Kidney tubule cell (primary cell): ENCODE results near the gene USP9Y.
"Not testable (repeated sequence)": the region's sequence is repeated elsewhere in the genome, so short reads cannot be mapped to it uniquely, and the experiment has no call there.

ENCODE experiments used
- DNase-seq: peaks from one replicate; pipeline ENCODE4 v3.0.0-alpha.2; 2018; ENCODE audit warnings: low spot score

Gene USP9Y, protein sequence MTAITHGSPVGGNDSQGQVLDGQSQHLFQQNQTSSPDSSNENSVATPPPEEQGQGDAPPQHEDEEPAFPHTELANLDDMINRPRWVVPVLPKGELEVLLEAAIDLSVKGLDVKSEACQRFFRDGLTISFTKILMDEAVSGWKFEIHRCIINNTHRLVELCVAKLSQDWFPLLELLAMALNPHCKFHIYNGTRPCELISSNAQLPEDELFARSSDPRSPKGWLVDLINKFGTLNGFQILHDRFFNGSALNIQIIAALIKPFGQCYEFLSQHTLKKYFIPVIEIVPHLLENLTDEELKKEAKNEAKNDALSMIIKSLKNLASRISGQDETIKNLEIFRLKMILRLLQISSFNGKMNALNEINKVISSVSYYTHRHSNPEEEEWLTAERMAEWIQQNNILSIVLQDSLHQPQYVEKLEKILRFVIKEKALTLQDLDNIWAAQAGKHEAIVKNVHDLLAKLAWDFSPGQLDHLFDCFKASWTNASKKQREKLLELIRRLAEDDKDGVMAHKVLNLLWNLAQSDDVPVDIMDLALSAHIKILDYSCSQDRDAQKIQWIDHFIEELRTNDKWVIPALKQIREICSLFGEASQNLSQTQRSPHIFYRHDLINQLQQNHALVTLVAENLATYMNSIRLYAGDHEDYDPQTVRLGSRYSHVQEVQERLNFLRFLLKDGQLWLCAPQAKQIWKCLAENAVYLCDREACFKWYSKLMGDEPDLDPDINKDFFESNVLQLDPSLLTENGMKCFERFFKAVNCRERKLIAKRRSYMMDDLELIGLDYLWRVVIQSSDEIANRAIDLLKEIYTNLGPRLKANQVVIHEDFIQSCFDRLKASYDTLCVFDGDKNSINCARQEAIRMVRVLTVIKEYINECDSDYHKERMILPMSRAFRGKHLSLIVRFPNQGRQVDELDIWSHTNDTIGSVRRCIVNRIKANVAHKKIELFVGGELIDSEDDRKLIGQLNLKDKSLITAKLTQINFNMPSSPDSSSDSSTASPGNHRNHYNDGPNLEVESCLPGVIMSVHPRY (N-terminal part only)

DNA sequence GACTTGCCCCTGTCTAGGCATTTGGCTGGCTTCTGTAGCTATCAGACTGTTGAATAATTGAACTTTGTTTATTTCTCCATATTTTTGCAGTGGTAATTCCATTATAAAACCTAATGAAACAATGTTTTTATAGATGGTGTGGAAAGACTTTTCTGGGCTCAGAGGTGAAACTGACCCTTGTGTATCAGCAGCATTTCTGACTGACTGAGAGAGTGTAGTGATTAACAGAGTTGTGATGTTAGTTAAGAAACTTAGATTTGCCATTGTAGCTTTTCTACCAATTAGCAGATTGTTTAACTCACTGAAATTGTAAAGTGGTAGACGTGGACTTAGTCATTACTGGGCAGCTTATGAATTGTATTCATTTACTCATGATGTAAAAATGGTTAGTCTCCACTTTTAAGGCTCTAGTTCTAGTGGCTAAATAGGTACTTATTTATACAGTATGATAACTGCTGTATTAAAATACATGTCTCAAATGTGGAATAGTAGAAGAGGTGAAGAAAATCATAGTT lies at the start of gene USP9Y:
USP9Y (plus strand) TSS at position 51 of the 515 bp plus-strand sequence. CDS start 8,217 bp downstream, outside the sequence.
- no peak for DNase-seq

DNA sequence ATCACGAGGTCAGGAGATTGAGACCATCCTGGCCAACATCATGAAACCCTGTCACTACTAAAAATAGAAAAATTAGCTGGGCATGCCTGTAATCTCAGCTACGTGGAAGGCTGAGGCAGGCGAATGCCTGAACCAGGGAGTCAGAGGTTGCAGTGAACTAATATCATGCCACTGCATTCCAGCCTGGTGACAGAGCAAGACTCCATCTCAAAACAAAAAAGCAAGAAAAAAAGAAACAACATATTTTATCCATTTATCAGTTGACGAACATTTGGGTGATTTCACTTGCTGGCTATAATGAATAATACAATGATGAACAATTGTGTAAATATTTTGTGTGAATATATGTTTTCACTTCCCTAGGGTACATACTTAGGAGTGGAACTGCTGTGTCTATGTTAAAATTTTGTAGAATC lies 49.4 kb upstream of the USP9Y start:
- DNase-seq, result no peak

DNA sequence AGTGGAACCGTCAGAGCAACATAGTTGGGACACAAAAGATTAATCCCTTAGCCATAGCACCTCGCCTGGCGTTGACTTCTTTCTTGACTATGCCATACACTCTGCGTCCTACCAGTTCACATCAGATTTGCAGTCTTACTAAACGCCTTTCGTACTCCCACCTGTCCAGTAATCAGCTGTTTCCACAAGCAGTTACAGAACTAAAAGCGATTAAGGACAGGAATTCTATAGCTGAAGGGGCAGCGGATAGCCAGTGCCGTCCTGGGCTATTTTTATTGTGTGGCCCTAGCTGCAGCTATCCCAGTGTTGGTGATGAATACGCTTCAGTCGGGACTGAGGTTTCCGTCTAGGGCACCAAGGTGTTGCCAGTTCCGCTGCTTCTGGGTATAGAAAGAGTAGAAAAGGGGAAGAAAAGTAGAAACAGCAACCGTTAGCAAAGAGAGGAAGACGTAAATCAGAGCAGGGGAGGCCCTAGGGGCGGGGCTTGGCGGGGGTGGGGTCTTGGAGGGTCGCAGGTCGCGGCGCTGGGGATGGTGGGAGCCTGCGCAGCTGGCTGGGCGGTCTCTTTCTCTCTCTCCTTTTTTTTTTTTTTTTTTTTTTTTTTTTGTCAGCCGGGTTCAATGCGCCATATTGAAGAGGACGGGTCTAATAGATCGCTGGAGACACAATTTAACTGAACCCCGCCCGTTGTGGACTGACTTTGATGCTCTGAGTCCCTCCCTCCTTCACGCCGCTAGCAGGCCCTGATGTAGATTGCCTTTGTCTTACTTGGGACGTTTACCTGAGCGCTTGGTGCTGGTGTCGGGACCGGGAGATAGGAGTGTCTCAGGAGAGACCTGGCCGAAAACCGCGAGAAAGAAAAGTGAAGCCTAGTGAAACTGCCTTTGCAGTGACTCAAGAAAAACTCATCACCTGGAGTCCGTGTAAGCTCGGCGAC lies 39.0 kb upstream of the USP9Y start:
- no peak for DNase-seq

DNA sequence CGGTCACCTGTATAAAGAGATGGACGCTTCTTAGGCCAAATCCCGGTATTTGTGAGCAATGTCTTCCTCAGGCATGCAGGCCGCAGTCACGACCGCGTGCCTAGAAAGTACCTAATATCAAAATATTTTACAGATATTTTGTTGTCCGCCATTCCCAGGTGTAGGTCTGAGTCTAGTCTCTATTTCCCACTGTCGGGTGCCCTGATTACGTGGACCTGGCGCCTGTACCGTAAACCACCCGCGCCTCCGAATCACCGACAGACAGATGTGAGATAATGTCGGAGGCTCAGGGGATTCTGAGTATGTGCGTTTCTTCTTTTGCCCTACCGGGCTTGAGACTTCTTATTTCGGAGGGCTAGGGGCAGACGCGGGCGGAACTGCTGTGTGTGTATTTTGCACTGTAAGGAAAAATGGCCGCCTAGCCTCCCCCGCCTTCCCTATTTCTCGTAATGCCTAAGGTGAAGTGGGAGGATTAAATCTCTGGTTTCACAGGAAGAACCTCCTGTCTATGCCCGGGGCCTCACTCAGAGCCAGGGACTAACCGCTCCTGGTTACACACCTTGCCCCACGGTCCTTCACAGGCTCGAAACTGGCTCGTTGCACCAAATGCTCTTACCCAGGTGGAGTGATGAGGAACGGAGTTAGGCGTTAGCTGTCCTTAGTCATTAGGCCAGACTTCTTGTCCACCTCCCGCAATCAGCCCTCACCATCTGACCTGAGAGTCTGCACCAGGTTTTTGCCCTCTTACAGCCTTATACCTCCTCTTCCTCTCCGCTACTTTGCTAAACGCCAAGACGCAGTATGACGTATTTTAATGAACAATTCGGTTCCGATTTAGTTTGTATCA lies 38.1 kb upstream of the USP9Y start:
- no peak for DNase-seq

DNA sequence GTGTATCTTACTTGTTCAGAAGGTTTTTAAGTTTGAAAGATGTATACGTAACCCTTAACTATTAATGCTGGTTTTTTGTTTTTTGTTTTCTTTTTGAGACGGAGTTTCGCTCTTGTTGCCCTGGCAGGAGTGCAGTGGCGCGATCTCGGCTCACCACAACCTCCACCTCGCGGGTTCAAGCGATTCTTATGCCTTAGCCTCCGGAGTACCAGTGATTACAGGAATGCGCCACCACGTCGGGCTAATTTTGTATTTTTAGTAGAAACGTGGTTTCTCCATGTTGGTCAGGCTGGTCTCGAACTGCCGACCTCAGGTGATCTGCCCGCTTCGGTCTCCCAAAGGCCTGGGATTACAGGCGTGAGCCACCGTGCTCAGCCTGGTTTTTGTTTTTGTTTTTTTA lies 37.2 kb upstream of the USP9Y start:
- not testable (repeated sequence) for DNase-seq

DNA sequence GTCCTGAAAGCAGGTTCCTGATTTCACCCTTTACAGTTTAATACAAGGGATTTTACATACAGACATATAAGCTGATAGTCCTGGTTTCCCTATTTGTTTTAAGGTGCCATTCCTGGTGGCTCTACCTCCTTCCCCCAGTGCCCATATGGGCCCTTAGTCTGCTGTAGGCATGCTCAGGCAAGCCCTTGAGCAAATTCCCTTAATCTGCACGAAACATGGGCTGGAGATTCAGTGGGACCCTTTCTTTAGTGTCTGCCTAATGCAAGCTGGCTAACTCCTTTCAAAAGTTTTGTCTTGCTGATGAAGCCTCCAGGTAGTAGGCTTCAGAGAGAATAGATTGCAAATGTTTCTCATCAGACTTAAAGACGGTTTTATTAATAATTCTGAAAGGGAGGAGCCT lies 22.9 kb upstream of the USP9Y start:
- DNase-seq, result no peak

DNA sequence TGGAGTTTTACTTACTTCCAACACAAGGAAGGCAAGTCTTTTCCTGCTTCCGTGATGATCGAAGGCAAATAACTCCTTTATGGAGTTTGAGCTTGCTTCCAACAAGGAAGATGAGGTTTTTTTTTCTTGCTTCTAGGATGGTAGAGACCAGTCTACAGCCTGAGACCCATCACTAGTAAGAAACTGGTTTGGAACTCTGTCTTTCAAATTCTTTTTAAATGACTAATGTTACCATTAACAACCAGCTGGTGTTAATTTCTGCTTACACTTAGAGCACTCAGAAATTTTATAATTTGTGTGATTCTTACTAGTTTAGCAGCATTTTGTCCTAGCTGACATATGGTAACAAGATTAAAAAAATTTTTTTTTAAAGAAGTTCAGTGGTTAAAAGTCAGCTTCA lies 19.5 kb upstream of the USP9Y start:
- no peak for DNase-seq

DNA sequence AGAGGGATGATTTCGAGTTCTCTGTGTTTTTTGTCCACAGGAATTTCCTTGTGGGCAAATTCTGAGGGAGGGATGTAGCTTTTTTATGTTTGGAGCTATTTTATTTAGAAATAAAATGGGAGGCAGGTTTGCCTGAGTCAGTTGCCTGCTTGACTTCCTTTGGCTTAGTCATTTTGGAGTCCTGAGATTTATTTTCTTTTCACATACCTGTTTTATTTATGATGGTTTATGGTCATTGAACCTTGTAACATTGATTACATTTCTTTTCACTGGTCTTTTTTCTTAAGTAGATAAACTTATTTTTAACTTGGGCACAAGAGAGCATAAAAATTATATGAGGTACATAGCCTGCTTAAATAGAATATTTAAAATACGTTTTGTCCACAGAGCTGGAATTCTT lies 12.7 kb upstream of the USP9Y start:
- DNase-seq, result no peak

DNA sequence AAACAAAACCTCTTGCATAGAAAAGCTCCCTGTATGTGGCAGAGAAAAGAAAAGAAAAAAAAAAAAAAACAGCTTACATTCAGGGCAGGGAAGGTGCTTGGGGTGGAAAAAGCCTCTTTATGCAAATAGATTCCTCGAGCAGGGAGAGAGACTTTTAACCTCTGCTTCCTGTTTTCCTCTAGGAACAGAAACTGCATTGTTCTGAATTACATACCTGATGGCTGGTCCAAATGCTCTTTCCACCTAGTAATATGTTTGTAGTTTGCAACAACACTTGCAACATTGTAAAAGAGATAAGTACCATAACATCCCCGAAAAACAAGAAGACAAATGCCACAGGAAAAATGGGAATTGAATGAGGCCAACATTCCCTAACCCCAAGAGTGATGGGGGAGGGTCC lies 944 bp upstream of the USP9Y start:
- no peak for DNase-seq

DNA sequence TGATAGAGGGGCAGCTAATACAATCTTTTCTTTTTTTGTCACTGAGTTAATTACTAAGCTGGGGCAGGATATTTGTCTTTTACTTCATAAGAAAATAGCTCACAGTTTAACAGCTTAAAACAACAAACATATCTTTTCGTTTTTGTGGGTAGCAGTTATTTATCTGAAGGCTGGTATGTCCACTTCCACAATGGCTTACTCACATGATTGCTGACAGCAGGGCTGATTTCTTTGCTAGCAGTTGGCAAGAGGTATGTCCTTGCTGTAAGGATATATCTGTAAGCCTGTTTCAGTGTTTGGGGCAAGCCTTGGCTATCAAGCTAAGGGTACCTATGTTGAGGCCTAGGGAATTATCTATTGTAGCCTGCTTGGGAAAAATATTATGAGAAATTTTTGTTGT lies 1.1 kb downstream of the USP9Y start:
- DNase-seq, result no peak

DNA sequence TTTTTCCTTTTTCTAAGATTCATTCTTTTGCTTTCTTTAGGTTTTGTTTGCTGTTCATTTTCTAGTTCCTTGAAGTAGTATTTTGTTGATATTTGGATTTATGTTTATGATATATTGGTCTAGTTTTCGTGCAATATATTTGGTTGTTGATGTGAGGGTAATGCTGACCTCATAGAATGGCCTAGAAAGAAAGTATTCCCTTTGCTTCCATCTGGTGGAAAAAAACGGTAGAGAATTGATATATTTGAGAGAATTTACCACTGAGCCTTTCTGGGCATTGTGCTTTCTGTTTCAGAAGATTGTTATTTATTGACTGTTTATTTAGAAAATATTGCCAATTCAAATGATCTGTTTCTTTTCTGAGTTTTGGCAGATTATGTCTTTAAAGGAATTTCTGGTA lies 9.4 kb downstream of the USP9Y start:
- no peak for DNase-seq

DNA sequence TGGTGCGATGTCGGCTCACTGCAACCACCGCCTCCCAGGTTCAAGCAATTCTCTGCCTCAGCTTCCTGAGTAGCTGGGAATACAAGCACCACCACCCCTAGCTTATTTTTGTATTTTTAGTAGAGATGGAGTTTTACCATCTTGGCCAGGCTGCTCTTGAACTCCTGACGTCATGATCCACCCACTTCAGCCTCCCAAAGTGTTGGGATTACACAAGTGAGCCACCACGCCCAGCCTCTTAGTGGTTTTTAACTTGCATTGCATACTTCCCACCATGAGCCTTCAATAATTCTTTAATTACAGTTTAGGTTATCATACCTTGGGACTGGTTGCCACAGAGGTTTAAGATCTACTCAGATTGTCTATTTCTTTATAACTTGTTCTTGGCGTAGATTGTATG lies 14.3 kb downstream of the USP9Y start:
- no peak for DNase-seq

DNA sequence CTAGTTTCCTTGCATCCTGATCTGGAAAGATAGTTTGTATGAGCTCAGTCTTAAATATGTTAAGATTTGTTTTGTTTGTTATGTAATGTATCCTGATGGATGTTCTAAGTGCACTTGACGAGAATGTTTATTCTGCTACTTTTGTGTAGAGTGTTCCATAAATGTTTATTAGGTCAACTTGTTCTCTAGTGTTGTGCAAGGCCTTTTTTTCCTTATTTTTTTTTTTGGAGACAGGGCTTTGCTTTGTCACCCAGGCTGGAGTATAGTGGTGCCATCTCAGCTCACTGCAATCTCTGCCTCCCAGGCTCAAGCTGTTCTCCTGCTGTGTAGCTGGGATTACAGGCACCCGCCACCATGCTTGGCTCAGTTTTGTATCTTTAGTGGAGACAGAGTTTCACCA lies 28.7 kb downstream of the USP9Y start:
- DNase-seq, result no peak

DNA sequence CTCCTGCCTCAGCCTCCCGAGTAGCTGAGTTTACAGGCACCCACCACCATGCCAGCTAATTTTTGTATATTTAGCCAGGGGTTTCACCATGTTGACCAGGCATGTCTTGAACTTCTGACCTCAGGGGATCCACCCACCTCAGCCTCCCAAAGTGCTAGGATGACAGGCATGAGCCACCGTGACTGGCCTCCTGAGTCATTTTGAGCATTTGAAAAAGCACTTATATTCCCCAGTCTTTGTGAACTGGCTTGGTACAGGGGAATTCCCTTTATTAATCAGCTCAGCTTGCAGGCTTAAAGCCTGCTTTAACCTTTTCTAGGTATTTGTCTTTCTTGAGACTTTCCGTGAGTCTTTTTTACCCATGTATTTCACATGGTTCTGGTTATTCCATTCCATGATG lies 32.6 kb downstream of the USP9Y start:
- no peak for DNase-seq

DNA sequence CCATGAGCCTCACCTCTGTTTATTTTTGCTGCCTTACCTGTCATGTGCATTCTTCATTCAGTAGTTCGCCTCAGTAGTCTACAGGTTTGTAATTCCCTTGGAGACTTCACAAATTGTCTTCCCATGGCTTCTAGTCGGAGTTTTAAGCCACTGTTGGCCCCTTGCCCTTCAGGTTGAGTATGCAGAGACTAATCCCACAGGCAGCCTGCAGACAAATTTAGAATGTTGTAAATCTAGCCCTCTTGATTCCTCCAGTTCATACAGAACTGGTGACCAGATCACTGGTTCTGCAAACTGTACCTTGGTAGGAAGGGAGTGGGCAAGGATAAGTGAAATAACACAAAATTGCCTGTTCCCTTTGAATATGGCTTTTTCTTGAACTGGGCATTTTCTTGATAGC lies 33.0 kb downstream of the USP9Y start:
- DNase-seq, result no peak

DNA sequence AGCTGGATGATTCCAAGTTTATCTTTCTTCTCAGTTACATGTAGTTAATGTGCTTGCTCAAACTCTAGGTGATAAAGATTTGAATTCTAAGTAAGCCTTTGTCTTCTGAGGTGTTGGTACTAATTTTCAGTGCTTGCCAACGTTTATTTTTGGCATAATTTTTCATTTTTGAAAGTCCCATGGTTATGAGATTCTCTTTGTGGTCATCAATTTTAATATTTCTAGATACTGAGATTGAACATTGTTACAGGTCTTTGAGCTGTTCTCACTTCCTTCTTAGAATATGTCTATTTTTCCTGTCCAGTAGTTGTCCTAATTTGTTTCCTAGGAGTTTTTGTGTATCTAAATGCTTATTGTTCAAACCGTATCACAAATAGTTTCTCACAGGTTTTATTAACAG lies 40.4 kb downstream of the USP9Y start:
- no peak for DNase-seq

DNA sequence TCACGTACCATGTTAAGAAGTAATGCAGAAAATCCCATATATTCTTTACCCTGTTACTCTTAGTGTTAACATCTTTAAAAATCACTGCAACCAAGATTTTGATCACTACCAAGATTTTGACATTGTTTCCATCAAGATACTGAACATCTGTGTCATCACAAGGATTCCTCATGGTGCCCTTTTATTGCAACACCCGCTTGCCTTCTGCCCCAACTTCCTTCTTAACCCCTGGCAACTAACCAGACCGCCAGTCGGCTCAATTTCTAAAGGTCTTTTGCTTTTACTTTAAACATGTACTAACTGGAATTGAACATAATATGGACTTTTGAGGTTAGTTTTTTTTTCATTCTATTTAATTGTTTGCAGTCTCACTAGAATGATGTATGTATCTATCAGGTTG lies 41.7 kb downstream of the USP9Y start:
- no peak for DNase-seq

DNA sequence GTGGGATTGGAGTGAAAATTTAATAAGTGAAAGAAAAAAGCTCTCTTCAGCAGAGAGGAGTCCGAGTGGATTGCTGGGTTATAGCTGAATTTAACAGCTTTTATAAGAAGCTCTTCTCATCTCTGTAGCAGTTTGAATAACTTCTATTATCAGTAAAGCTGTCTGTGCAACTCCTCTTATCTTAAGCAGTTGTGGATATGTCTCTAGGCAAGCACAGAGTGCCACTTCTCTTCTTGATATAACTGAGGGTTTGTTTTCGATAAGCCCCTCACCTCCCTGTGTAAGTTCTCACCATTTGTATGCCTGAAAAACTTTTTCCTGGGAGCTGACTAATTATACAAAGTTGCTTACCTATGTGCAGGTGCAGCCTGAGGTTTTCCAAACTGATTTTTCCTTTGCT lies 43.1 kb downstream of the USP9Y start:
- DNase-seq, result no peak

DNA sequence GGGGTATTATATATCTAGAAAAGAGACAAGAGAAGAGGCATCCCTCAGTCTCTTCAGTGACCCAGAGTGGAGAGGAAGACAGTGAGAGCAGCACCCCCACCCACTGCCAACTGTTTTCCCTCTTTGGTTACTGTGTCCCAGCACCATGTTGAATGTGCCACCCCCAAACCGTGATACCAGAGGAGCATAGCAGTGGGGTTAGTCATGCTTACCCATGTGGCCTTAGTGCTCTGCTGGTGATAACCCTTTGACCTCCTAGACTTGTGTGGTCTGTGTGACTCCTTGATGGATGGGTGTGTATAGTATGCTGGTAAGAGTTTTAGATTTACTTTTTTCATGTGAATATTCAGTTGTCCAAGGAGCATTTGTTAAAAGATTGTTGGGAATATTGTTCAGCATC lies 48.3 kb downstream of the USP9Y start:
- no peak for DNase-seq

DNA sequence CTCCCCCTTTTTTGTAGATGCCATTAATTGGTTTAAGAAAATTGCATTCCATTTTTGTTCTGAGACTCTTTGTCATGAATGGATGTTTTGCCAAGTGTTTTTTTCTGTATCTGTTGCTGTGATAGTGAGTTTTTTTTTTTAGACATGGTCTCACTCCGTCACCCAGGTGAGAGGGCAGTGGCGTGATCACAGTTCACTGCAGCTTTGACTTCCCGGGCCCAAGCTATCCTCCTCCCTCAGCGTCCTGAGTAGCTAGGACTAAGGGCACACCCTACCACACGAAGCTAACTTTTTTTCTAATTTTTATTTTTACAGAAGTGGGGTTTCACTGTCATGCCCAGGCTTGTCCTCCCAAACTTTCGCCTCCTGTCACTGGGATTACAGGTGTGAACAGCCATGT lies 51.8 kb downstream of the USP9Y start:
- no peak for DNase-seq

DNA sequence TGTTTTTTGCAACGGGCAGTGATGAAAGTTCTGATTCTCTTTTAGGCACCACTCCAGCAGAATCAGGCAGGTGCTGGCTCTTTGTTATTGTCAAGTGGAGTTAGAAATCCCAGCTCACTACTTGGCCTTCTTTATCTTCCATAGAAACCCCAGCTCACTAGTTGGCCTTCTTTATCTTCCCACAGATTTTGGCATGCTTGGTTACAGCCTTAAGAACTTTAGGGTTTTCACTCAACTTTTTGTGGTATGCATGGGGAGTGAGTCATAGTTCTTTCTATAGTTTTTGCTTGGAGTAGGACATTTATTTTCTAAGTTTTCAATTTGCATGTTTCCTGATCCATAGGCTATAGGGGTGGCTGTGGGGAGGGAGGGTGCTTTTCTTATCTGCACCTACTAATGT lies 55.0 kb downstream of the USP9Y start:
- DNase-seq, result no peak
